OCI-LY7 (cell line): ENCODE data around the gene TBXA2R. TPM values are rescaled to one million over a fixed set of nuclear protein-coding genes. Genes with fewer than 3 reads are reported as not detected.

Experiments
- BruUV-seq: library from RNA; stranded (reverse); fragments of 400-500 nt; replicated peaks from 2 replicates; lab custom pipeline; 2021; lab: Mats Ljungman, UMichigan
- CTCF ChIA-PET: fragments of 300-600 bp; sonication (Branson Sonifier 250); formaldehyde crosslinking; loops from one replicate; lab custom pipeline; 2022; ENCODE audit warnings: antibody characterized with exemption; ENCODE audit not compliant: unreplicated experiment; lab: Charles Lee
- POLR2A ChIA-PET: fragments of 300-600 bp; sonication (Branson Sonifier 250); formaldehyde crosslinking; loops from one replicate; lab custom pipeline; 2022; ENCODE audit warnings: antibody characterized with exemption; lab: Charles Lee
- DNase-seq: peaks from one replicate; pipeline ENCODE4 v3.0.0-alpha.2; 2015; ENCODE audit warnings: low spot score
- H2AFZ ChIP-seq: fragments of 200-600 bp; sonication (generic), shearing (Covaris generic); 2 replicates; pipeline ENCODE4 v1.6.1; 2014; ENCODE audit warnings: mild to moderate bottlenecking, antibody characterized with exemption, low read length, moderate library complexity
- H3K27ac ChIP-seq: fragments of 200-600 bp; sonication (generic); 2 replicates; pipeline ENCODE4 v1.5.1; 2014; ENCODE audit warnings: mixed run types, low read depth, mild to moderate bottlenecking, moderate library complexity, low read length, inconsistent platforms; ENCODE audit not compliant: poor library complexity, severe bottlenecking
- H3K36me3 ChIP-seq: fragments of 200-600 bp; sonication (generic); 2 replicates; pipeline ENCODE4 v1.6.1; 2014; ENCODE audit warnings: mild to moderate bottlenecking, antibody characterized with exemption, low read length, moderate library complexity, mixed read lengths; ENCODE audit not compliant: insufficient read depth
- H3K4me1 ChIP-seq: fragments of 200-600 bp; sonication (generic); 2 replicates; pipeline ENCODE4 v1.5.1; 2014; ENCODE audit warnings: mild to moderate bottlenecking, low read length; ENCODE audit not compliant: insufficient read depth, poor library complexity, severe bottlenecking
- H3K4me2 ChIP-seq: fragments of 200-600 bp; sonication (generic); 2 replicates; pipeline ENCODE4 v1.6.1; 2014; ENCODE audit warnings: mild to moderate bottlenecking, low read length
- H3K4me3 ChIP-seq: fragments of 200-600 bp; sonication (generic); 2 replicates; pipeline ENCODE4 v1.5.1; 2014; ENCODE audit warnings: mild to moderate bottlenecking, low read depth, low read length; ENCODE audit not compliant: poor library complexity, severe bottlenecking
- H3K79me2 ChIP-seq: fragments of 200-600 bp; sonication (generic); 2 replicates; pipeline ENCODE4 v1.6.1; 2016; ENCODE audit warnings: low read depth, mild to moderate bottlenecking, low read length, moderate library complexity, mixed read lengths; ENCODE audit not compliant: insufficient read depth
- H3K9me2 ChIP-seq: fragments of 200-600 bp; sonication (generic); 2 replicates; pipeline ENCODE4 v1.6.1; 2016; ENCODE audit warnings: mild to moderate bottlenecking, low read length, mixed read lengths; ENCODE audit not compliant: insufficient read depth
- H3K9me3 ChIP-seq: fragments of 200-600 bp; sonication (generic); 2 replicates; pipeline ENCODE4 v1.6.1; 2014; ENCODE audit warnings: mild to moderate bottlenecking, mixed run types, low read length, mixed read lengths
- H4K20me1 ChIP-seq: fragments of 200-600 bp; sonication (generic); 2 replicates; pipeline ENCODE4 v1.6.1; 2014; ENCODE audit warnings: mild to moderate bottlenecking, antibody characterized with exemption, low read length, moderate library complexity, mixed read lengths; ENCODE audit not compliant: insufficient read depth
- EZH2phosphoT487 ChIP-seq: fragments of 200-600 bp; sonication (generic); IDR thresholded peaks from 2 replicates; pipeline ENCODE4 v1.6.1; 2018; ENCODE audit warnings: low read depth, borderline replicate concordance, mild to moderate bottlenecking, mixed run types, antibody characterized with exemption, low read length, moderate library complexity, mixed read lengths
- intact Hi-C: fragments of 100-400 bp; cut with micrococcal nuclease; formaldehyde crosslinking; loops from one replicate; pipeline ENCODE4 v1.10.0; 2022; ENCODE audit not compliant: unreplicated experiment
- total RNA-seq, 2 experiments: library from RNA; depleted of rRNA in 1 of 2; stranded (reverse); fragments of >200 nt in 1 of 2; shearing (Covaris generic) in 1 of 2; gene quantifications; 2 replicates each; pipeline ENCODE4 v1.2.3, GENCODE V29; 2014 to 2022
- TF ChIP-seq, protein P1 (sequence below): fragments of 200-600 bp; sonication (generic); conservative IDR thresholded peaks from 2 replicates; pipeline ENCODE4 v1.5.1; 2014; ENCODE audit warnings: mild to moderate bottlenecking, antibody characterized with exemption, low read length, moderate library complexity, mixed read lengths

The TBXA2R gene
- total RNA-seq, 2 experiments from 2014 or later: not detected

- no peak for DNase-seq
- Histone ChIP-seq H3K4me2 (no peak overlapping the region), H3K9me3 (no peaks in the 10 kb centered on the region), H3K79me2 (peaks cover 33% of the 10 kb centered on the region; the same call in 1 of the 2 replicates), H3K27ac (no peak overlapping the region), H3K36me3 (peaks cover 24% of the 10 kb centered on the region), H2AFZ (no peak overlapping the region), H3K4me3 (no peak overlapping the region), H3K9me2 (no peaks in the 10 kb centered on the region), H4K20me1 (no peaks in the 10 kb centered on the region), H3K4me1 (peaks cover 37% of the 10 kb centered on the region)
- TF ChIP-seq EZH2phosphoT487: no peak
- TF ChIP-seq, protein P1, sequence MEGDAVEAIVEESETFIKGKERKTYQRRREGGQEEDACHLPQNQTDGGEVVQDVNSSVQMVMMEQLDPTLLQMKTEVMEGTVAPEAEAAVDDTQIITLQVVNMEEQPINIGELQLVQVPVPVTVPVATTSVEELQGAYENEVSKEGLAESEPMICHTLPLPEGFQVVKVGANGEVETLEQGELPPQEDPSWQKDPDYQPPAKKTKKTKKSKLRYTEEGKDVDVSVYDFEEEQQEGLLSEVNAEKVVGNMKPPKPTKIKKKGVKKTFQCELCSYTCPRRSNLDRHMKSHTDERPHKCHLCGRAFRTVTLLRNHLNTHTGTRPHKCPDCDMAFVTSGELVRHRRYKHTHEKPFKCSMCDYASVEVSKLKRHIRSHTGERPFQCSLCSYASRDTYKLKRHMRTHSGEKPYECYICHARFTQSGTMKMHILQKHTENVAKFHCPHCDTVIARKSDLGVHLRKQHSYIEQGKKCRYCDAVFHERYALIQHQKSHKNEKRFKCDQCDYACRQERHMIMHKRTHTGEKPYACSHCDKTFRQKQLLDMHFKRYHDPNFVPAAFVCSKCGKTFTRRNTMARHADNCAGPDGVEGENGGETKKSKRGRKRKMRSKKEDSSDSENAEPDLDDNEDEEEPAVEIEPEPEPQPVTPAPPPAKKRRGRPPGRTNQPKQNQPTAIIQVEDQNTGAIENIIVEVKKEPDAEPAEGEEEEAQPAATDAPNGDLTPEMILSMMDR: no peak
- intact Hi-C loops: no loop called here
- ChIA-PET POLR2A (no interaction called here), CTCF (interaction anchor here (0.5 kb wide), 1 partner anchor 14 kb away, joined by 3 read pairs; no protein-coding TSS in a partner anchor)
- BruUV-seq: no TSS peak
Observed at GRCh38 chr19:3550947-3551791, 55.5 kb downstream of the TBXA2R start.

DNA sequence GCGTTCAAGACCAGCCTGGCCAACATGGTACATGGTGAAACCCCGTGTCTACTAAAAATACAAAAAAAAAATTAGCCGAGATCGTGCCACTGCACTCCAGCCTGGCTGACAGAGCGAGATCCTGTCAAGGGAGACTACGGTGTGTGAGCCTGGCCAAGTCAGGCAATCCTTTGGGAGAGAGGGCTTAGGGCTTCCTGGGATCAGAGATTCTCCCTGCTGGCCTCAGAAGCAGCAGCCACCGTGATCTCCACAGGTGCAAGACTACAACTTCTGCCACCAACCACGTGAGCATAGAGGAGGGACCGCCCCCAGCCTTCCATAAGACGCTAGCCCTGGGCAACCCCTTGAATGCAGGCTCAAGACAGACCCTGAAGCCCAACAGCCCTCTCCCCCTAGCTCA, 56.9 kb downstream of the TBXA2R start:
- Histone ChIP-seq H3K9me2 (no peaks in the 10 kb centered on the region), H2AFZ (no peak overlapping the region), H3K4me1 (peaks cover 25% of the 10 kb centered on the region), H3K36me3 (peaks cover 31% of the 10 kb centered on the region; the same call in 1 of the 2 replicates), H3K27ac (no peak overlapping the region), H3K4me3 (no peak overlapping the region), H4K20me1 (no peaks in the 10 kb centered on the region), H3K79me2 (peaks cover 20% of the 10 kb centered on the region; the same call in 1 of the 2 replicates), H3K9me3 (no peaks in the 10 kb centered on the region), H3K4me2 (no peak overlapping the region)
- POLR2A ChIA-PET: no interaction called here
- TF ChIP-seq, protein P1: no peak
- TF ChIP-seq EZH2phosphoT487: no peak
- intact Hi-C loops: loop anchor here (5.0 kb wide), 2 partner anchors 67 to 157 kb away; partner anchors contain the start of gene TJP3
- no peak for DNase-seq
- CTCF ChIA-PET: no interaction called here
- BruUV-seq: no TSS peak

DNA sequence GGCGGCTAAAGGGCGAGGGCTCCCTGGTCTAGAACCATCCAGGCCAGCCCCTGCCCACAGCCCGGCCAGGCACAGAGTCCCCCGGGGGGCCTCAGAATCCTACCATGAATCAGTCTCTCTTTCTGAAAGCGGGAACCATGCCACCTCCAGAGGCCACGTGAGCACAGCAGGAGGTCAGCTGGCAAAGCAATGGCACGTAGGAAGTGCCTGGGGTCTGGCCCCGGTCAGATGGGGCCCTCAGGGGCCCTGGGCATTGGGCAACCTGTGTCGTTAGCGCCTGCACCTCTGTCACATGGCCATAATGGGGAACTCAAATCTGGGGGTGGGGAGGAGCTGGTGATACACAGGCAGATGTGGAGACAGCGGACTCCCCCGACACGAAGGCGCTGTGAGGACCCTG, 58.1 kb downstream of the TBXA2R start:
- Histone ChIP-seq H4K20me1 (no peaks in the 10 kb centered on the region), H3K27ac (no peak overlapping the region), H3K79me2 (peaks cover 8% of the 10 kb centered on the region; the same call in 1 of the 2 replicates), H3K4me2 (no peak overlapping the region), H3K36me3 (peaks cover 41% of the 10 kb centered on the region; the same call in 1 of the 2 replicates), H3K9me2 (no peaks in the 10 kb centered on the region), H3K4me1 (peaks cover 13% of the 10 kb centered on the region), H3K9me3 (no peaks in the 10 kb centered on the region), H2AFZ (no peak overlapping the region), H3K4me3 (no peak overlapping the region)
- POLR2A ChIA-PET: no interaction called here
- intact Hi-C loops: loop anchor here (5.0 kb wide), 2 partner anchors 69 to 159 kb away; partner anchors contain the start of gene TJP3
- no TSS peak for BruUV-seq
- CTCF ChIA-PET: no interaction called here
- TF ChIP-seq, protein P1: no peak
- no peak for TF ChIP-seq EZH2phosphoT487
- DNase-seq: no peak
